Measurements from ENCODE around the gene B4GALNT3. TPM values are rescaled to one million over a fixed set of nuclear protein-coding genes. Genes with fewer than 3 reads are reported as not detected.
A peak's percentile ranks its signal among the peaks of the same experiment; 100 is the strongest.

Gene B4GALNT3
- total RNA-seq, 1 donor from 2014 or later = 43.4 TPM

DNA sequence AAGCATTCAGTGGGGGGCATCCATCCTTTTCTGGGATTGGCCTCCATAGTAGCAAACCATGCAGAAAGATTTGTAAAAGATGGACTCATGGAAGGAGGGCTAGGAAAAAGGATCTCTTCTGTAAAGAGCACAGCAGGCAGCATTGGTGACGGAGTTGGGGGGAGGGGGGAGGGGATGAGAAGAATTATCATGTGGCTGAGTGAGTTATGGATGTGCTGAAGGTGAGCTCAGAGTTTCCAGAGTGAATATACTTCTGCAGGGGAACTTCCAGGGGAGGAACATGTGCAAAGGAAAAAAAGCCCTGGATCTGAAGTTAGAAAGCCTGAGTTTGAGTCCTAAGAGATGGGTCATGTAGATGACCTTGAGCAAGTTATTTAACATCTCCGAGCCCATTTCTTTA, 3.9 kb upstream of the B4GALNT3 start:
- no peaks in the 10 kb centered on the region for H3K36me3 ChIP-seq
- H3K9me3 ChIP-seq (replicated peaks) = no peaks in the 10 kb centered on the region
- peak overlapping the region; percentile 83 for H3K27ac ChIP-seq (replicated peaks)
- DNase-seq = no peak
- H3K4me3 ChIP-seq = no peak overlapping the region
- H3K4me1 ChIP-seq = peaks cover 42% of the 10 kb centered on the region
- peaks cover 37% of the 10 kb centered on the region for H3K27me3 ChIP-seq (ENCODE audit: low read depth)
- TF ChIP-seq CTCF (IDR thresholded peaks at IDR 0.05; ENCODE audit: borderline replicate concordance) = no peak
- intact Hi-C loops (cut with micrococcal nuclease) = no loop called here

GRCh38 chr12:457676-458075, 2.1 kb upstream of the B4GALNT3 start:
- Histone ChIP-seq H3K27me3 (ENCODE audit: low read depth) (peaks cover 53% of the 10 kb centered on the region), H3K9me3 (replicated peaks) (no peaks in the 10 kb centered on the region), H3K4me1 (peaks cover 59% of the 10 kb centered on the region), H3K4me3 (no peak overlapping the region), H3K36me3 (no peaks in the 10 kb centered on the region), H3K27ac (replicated peaks) (no peak overlapping the region)
- no peak for TF ChIP-seq CTCF (IDR thresholded peaks at IDR 0.05; ENCODE audit: borderline replicate concordance)
- intact Hi-C loops (cut with micrococcal nuclease) = no loop called here
- no peak for DNase-seq

DNA sequence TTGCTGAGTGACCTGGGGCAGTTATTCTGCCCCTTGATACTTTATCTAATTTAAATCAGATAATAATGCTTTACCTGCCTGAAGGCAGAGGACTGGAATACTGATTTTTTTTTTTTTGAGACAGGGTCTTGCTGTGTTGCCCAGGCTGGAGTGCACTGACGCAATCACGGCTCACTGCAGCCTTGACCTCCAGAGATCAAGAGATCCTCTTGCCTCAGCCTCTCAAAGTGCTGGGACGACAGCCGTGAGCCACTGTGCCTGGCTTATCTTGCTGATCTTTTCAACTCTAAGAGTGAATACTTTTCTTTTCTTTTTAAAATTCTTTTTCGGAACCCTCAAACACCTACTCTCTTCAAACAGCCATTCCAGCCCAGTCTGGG, 699 bp upstream of the B4GALNT3 start:
- TF ChIP-seq CTCF (IDR thresholded peaks at IDR 0.05; ENCODE audit: borderline replicate concordance) = no peak
- peaks cover 67% of the 10 kb centered on the region for H3K4me1 ChIP-seq
- H3K9me3 ChIP-seq (replicated peaks) = no peaks in the 10 kb centered on the region
- no peaks in the 10 kb centered on the region for H3K36me3 ChIP-seq
- DNase-seq = no peak
- H3K4me3 ChIP-seq = peak overlapping the region; percentile 75
- H3K27ac ChIP-seq (replicated peaks) = peak overlapping the region; percentile 91
- peaks cover 59% of the 10 kb centered on the region for H3K27me3 ChIP-seq (ENCODE audit: low read depth)
- intact Hi-C loops (cut with micrococcal nuclease) = no loop called here

DNA sequence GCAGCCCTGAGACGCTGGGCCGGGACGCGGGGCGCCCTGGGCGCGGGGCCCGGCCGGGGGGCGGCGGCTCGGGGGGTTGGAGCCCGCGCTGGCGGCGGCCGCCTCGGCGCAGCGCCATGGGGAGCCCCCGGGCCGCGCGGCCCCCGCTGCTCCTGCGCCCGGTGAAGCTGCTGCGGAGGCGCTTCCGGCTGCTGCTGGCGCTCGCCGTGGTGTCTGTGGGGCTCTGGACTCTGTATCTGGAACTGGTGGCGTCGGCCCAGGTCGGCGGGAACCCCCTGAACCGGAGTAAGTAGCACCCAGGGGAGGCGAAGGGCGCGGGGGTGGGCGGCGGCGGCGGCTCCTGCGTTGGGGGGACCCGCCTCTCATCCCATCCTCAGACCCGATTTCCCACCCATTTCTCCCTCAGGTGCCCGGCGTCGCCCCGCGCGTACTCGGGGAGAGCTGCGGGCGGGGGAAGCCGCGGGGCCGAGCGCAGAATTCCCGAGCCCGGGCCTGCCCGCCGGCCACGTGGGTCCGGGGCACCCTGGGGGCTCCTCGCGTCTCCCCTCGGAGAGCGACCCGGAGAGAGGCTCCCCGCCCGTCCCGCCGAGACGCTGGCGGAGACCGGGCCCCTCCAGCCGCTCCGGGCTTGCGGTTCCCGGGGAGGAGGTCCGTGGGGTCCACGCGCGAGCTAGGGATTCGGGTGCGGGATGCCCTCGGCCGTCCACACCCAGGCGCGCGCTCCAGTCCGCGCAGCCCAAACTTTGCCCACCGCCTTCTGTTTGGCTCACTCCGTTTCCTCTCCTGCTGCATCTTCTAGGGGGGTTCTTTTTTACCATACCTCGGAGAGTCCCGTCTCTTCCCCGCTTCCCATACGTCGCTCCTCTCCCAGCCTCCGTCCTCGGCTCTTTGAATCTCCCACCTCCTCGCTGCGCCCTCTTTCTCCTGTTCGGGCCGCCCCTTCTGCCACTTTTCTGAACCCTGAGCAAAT, 807 bp downstream of the B4GALNT3 start:
- no peak for DNase-seq
- Histone ChIP-seq H3K36me3 (no peaks in the 10 kb centered on the region), H3K4me3 (peak overlapping the region; percentile 75), H3K27ac (replicated peaks) (peak overlapping the region; percentile 91), H3K9me3 (replicated peaks) (no peaks in the 10 kb centered on the region), H3K4me1 (peaks cover 61% of the 10 kb centered on the region), H3K27me3 (ENCODE audit: low read depth) (peaks cover 62% of the 10 kb centered on the region)
- intact Hi-C loops (cut with micrococcal nuclease) = no loop called here
- no peak for TF ChIP-seq CTCF (IDR thresholded peaks at IDR 0.05; ENCODE audit: borderline replicate concordance)

GRCh38 chr12:461425-461824, 1.7 kb downstream of the B4GALNT3 start:
- Histone ChIP-seq H3K36me3 (no peaks in the 10 kb centered on the region), H3K4me3 (peak overlapping the region; percentile 75), H3K9me3 (replicated peaks) (no peaks in the 10 kb centered on the region), H3K4me1 (peaks cover 56% of the 10 kb centered on the region), H3K27ac (replicated peaks) (peak overlapping the region; percentile 91), H3K27me3 (ENCODE audit: low read depth) (peaks cover 62% of the 10 kb centered on the region)
- no peak for TF ChIP-seq CTCF (IDR thresholded peaks at IDR 0.05; ENCODE audit: borderline replicate concordance)
- DNase-seq = no peak
- intact Hi-C loops (cut with micrococcal nuclease) = no loop called here
